Fibroblast of lung (primary cell): ENCODE data around the gene EPB41. TPM values are rescaled to one million over a fixed set of nuclear protein-coding genes. Genes with fewer than 3 reads are reported as not detected.

Experiments
- DNase-seq, 2 donors: peaks; one replicate each; pipeline versions ENCODE4 v3.0.0 to v3.0.0-alpha.2; 2010; ENCODE audit warnings: low read depth in 2 of 2
- H2AFZ ChIP-seq: 2 replicates; pipeline ENCODE4 v1.5.1; 2012; ENCODE audit warnings: low read length, control low read depth, inconsistent platforms
- H3K27ac ChIP-seq: 2 replicates; pipeline ENCODE4 v1.5.1; 2011; ENCODE audit warnings: low read length, control low read depth; ENCODE audit not compliant: insufficient read depth
- H3K27me3 ChIP-seq: 2 replicates; pipeline ENCODE4 v1.5.1; 2011; ENCODE audit warnings: mild to moderate bottlenecking, low read length; ENCODE audit not compliant: control insufficient read depth, insufficient read depth
- H3K36me3 ChIP-seq: 2 replicates; pipeline ENCODE4 v1.5.1; 2011; ENCODE audit warnings: low read length; ENCODE audit not compliant: control insufficient read depth, insufficient read depth
- H3K4me1 ChIP-seq: 2 replicates; pipeline ENCODE4 v1.5.1; 2011; ENCODE audit warnings: low read length; ENCODE audit not compliant: control insufficient read depth, insufficient read depth; ENCODE audit errors: extremely low read depth
- H3K4me2 ChIP-seq: 2 replicates; pipeline ENCODE4 v1.5.1; 2011; ENCODE audit warnings: low read length, control low read depth; ENCODE audit not compliant: insufficient read depth; ENCODE audit errors: extremely low read depth
- H3K4me3 ChIP-seq, 4 experiments: fragments of 200-600 bp in 1 of 4; sonication (generic) in 1 of 4; replicated peaks in 1 of 4; 2 replicates each; pipeline ENCODE4 v1.5.1; 2011 to 2016; ENCODE audit warnings: low read length in 4 of 4, low read depth in 3 of 4, mild to moderate bottlenecking in 3 of 4, control low read depth in 2 of 4, inconsistent platforms in 1 of 4, mixed read lengths in 1 of 4; ENCODE audit not compliant: insufficient read depth in 1 of 4; ENCODE audit errors: control extremely low read depth in 1 of 4
- H3K79me2 ChIP-seq: 2 replicates; pipeline ENCODE4 v1.5.1; 2012; ENCODE audit warnings: mild to moderate bottlenecking, low read length, inconsistent platforms; ENCODE audit not compliant: control insufficient read depth, insufficient read depth
- H3K9ac ChIP-seq: 2 replicates; pipeline ENCODE4 v1.5.1; 2011; ENCODE audit warnings: mild to moderate bottlenecking, low read length, control low read depth; ENCODE audit not compliant: insufficient read depth
- H3K9me3 ChIP-seq: 2 replicates; pipeline ENCODE4 v1.5.1; 2012; ENCODE audit warnings: low read depth, low read length; ENCODE audit not compliant: control insufficient read depth, insufficient read depth
- H4K20me1 ChIP-seq: 2 replicates; pipeline ENCODE4 v1.5.1; 2011; ENCODE audit warnings: low read length; ENCODE audit not compliant: control insufficient read depth, insufficient read depth; ENCODE audit errors: extremely low read depth
- CTCF ChIP-seq, 2 donors: IDR thresholded peaks in 1 of 2; conservative IDR thresholded peaks in 1 of 2; 1 replicate in 1 of 2; 2 replicates in 1 of 2; pipeline ENCODE4 v1.5.1; 2011 to 2012; ENCODE audit warnings: low read length in 2 of 2, control low read depth in 1 of 2, inconsistent platforms in 1 of 2, low read depth in 1 of 2, mild to moderate bottlenecking in 1 of 2
- EZH2 ChIP-seq: IDR thresholded peaks from 2 replicates; pipeline ENCODE4 v1.5.1; 2012; ENCODE audit warnings: low read length, control low read depth, mild to moderate bottlenecking; ENCODE audit errors: missing control alignments
- polyA plus RNA-seq, 2 donors: library from polyadenylated mRNA; depleted of rRNA in 1 of 2; stranded (reverse) in 1 of 2; unstranded in 1 of 2; fragments of >200 nt; gene quantifications; 2 replicates each; pipeline ENCODE4 v1.2.1, GENCODE V29; 2011 to 2012; ENCODE audit warnings: missing spikeins in 1 of 2
- total RNA-seq: library from RNA; depleted of rRNA; stranded (reverse); fragments of >200 nt; gene quantifications from 2 replicates; pipeline ENCODE4 v1.2.1, GENCODE V29; 2014

EPB41 gene
- total and polyA plus RNA-seq, 2 donors (not counting 1 experiment from before 2014, with no cell fraction given): 7.4 to 38.0 TPM

- H3K4me2 ChIP-seq: no peak overlapping the region
- H3K4me1 ChIP-seq: no peaks in the 10 kb centered on the region
- no peak overlapping the region for H3K9ac ChIP-seq
- no peaks in the 10 kb centered on the region for H3K79me2 ChIP-seq
- H3K36me3 ChIP-seq: no peaks in the 10 kb centered on the region
- no peaks in the 10 kb centered on the region for H3K27me3 ChIP-seq
- TF ChIP-seq EZH2 (no peak), CTCF (conservative IDR thresholded peaks at IDR 0.05 in 1 of 2, IDR thresholded peaks at IDR 0.05 in 1 of 2; ENCODE audit: low read depth in 1 of 2, low read length in 2 of 2) (no peak)
- H3K9me3 ChIP-seq: no peaks in the 10 kb centered on the region
- no peak overlapping the region for H3K27ac ChIP-seq
- H3K4me3 ChIP-seq: no peak overlapping the region
- no peak overlapping the region for H2AFZ ChIP-seq
- H4K20me1 ChIP-seq: no peaks in the 10 kb centered on the region
- no peak for DNase-seq
These were observed 35.6 kb downstream of the EPB41 start for GRCh38 chr1:28950006-28950405.

GRCh38 chr1:28950449-28950848, 36.1 kb downstream of the EPB41 start:
- no peak overlapping the region for H3K27ac ChIP-seq
- no peaks in the 10 kb centered on the region for H4K20me1 ChIP-seq
- no peaks in the 10 kb centered on the region for H3K27me3 ChIP-seq
- H3K9me3 ChIP-seq: no peaks in the 10 kb centered on the region
- no peak for DNase-seq
- no peaks in the 10 kb centered on the region for H3K36me3 ChIP-seq
- no peak overlapping the region for H2AFZ ChIP-seq
- H3K4me3 ChIP-seq: no peak overlapping the region
- no peaks in the 10 kb centered on the region for H3K79me2 ChIP-seq
- TF ChIP-seq CTCF (conservative IDR thresholded peaks at IDR 0.05 in 1 of 2, IDR thresholded peaks at IDR 0.05 in 1 of 2; ENCODE audit: low read depth in 1 of 2, low read length in 2 of 2) (no peak), EZH2 (no peak)
- no peaks in the 10 kb centered on the region for H3K4me1 ChIP-seq
- H3K9ac ChIP-seq: no peak overlapping the region
- no peak overlapping the region for H3K4me2 ChIP-seq

GRCh38 chr1:28954126-28954726, 39.9 kb downstream of the EPB41 start:
- H3K4me1 ChIP-seq: peaks cover 2% of the 10 kb centered on the region
- no peak overlapping the region for H3K4me3 ChIP-seq
- H3K4me2 ChIP-seq: no peak overlapping the region
- no peaks in the 10 kb centered on the region for H3K36me3 ChIP-seq
- H2AFZ ChIP-seq: no peak overlapping the region
- H3K79me2 ChIP-seq: no peaks in the 10 kb centered on the region
- no peaks in the 10 kb centered on the region for H3K9me3 ChIP-seq
- no peaks in the 10 kb centered on the region for H3K27me3 ChIP-seq
- no peaks in the 10 kb centered on the region for H4K20me1 ChIP-seq
- no peak overlapping the region for H3K27ac ChIP-seq
- no peak for TF ChIP-seq EZH2
- TF ChIP-seq CTCF (conservative IDR thresholded peaks at IDR 0.05 in 1 of 2, IDR thresholded peaks at IDR 0.05 in 1 of 2; ENCODE audit: low read depth in 1 of 2, low read length in 2 of 2): no peak
- peak in 1 of 2 donors; percentile 18 for DNase-seq
- no peak overlapping the region for H3K9ac ChIP-seq
